Caco-2 (cell line): ENCODE results near the gene CLPTM1. TPM values are rescaled to one million over a fixed set of nuclear protein-coding genes. Genes with fewer than 3 reads are reported as not detected.

Experiments
- BruUV-seq: library from RNA; stranded (reverse); fragments of 400-500 nt; replicated peaks from 2 replicates; lab custom pipeline; 2021; lab: Mats Ljungman, UMichigan
- CTCF ChIA-PET: fragments of 300-600 bp; sonication (Branson Sonifier 250); formaldehyde crosslinking; loops from one replicate; lab custom pipeline; 2022; ENCODE audit warnings: antibody characterized with exemption; lab: Charles Lee
- POLR2A ChIA-PET: fragments of 300-600 bp; sonication (Branson Sonifier 250); formaldehyde crosslinking; loops from one replicate; lab custom pipeline; 2022; ENCODE audit warnings: antibody characterized with exemption; lab: Charles Lee
- DNase-seq, 2 experiments: peaks; one replicate each; pipeline versions ENCODE4 v3.0.0 to v3.0.0-alpha.2; 2020 to 2022
- H3K27me3 ChIP-seq: replicated peaks from 2 replicates; pipeline ENCODE4 v1.6.0; 2011; ENCODE audit warnings: low read length; ENCODE audit not compliant: control insufficient read depth, insufficient read depth
- H3K36me3 ChIP-seq: 2 replicates; pipeline ENCODE4 v1.5.1; 2011; ENCODE audit warnings: low read length; ENCODE audit not compliant: control insufficient read depth, insufficient read depth
- H3K4me1 ChIP-seq: fragments of 250-450 bp; sonication (Bioruptor Pico); 2 replicates; pipeline ENCODE4 v1.5.1; 2020; ENCODE audit warnings: mild to moderate bottlenecking
- H3K4me3 ChIP-seq: 2 replicates; pipeline ENCODE4 v1.5.1; 2011; ENCODE audit warnings: low read depth, mild to moderate bottlenecking, control low read depth, low read length
- H3K9me3 ChIP-seq: fragments of 250-450 bp; sonication (Bioruptor Pico); 2 replicates; pipeline ENCODE4 v1.5.1; 2020; ENCODE audit warnings: mild to moderate bottlenecking, moderate library complexity
- H3K27ac Mint-ChIP-seq: one replicate; pipeline ENCODE4 v1.8.0; 2022; ENCODE audit warnings: mixed read lengths; ENCODE audit not compliant: unreplicated experiment
- H3K27me3 Mint-ChIP-seq: one replicate; pipeline ENCODE4 v1.8.0; 2022; ENCODE audit warnings: mixed read lengths; ENCODE audit not compliant: insufficient read depth, unreplicated experiment
- H3K36me3 Mint-ChIP-seq: one replicate; pipeline ENCODE4 v1.8.0; 2022; ENCODE audit warnings: mild to moderate bottlenecking, mixed read lengths; ENCODE audit not compliant: insufficient read depth, unreplicated experiment
- H3K4me1 Mint-ChIP-seq: one replicate; pipeline ENCODE4 v1.8.0; 2022; ENCODE audit warnings: low read depth, mixed read lengths; ENCODE audit not compliant: unreplicated experiment
- H3K4me3 Mint-ChIP-seq: one replicate; pipeline ENCODE4 v1.8.0; 2022; ENCODE audit warnings: mild to moderate bottlenecking, moderate library complexity, mixed read lengths; ENCODE audit not compliant: unreplicated experiment
- H3K9me3 Mint-ChIP-seq: one replicate; pipeline ENCODE4 v1.8.0; 2022; ENCODE audit warnings: mixed read lengths; ENCODE audit not compliant: unreplicated experiment
- intact Hi-C: fragments of 100-400 bp; cut with micrococcal nuclease; formaldehyde crosslinking; loops from one replicate; pipeline ENCODE4 v1.10.0; 2022; ENCODE audit not compliant: unreplicated experiment
- total RNA-seq: library from RNA; stranded (reverse); gene quantifications from 2 replicates; pipeline ENCODE4 v1.2.3, GENCODE V29; 2022
- TF ChIP-seq, protein P1 (sequence below), 2 experiments: fragments of 200-600 bp in 1 of 2; IDR thresholded peaks; 1 replicate in 1 of 2; 2 replicates in 1 of 2; pipeline versions ENCODE4 v1.5.1 to v1.8.0; 2011 to 2022; ENCODE audit warnings: antibody characterized with exemption in 1 of 2, control low read depth in 1 of 2, inconsistent platforms in 1 of 2, low read depth in 1 of 2, low read length in 1 of 2, mild to moderate bottlenecking in 1 of 2, moderate library complexity in 1 of 2; ENCODE audit not compliant: insufficient read depth in 1 of 2, severe bottlenecking in 1 of 2, unreplicated experiment in 1 of 2

CLPTM1 gene
- total RNA-seq, 1 experiment from 2014 or later: 144 TPM

DNA sequence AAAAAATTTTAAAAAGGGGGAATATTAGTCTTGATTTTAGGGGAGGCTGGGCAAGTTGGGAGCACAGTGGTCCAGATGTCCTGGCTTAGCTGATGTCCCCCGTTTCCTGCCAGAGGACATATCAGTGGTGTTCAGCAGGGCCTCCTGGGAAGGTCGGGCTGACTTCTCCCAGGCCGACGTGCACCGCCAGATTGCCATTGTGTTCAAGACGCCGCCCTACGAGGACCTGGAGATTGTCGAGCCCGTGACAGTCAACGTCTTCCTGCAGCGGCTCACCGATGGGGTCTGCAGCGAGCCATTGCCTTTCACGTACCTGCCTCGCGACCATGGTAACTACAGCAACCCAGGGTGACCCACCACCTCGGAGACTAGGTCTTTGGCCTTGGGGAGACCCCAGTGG lies 77.2 kb downstream of the CLPTM1 start:
- Mint-ChIP-seq H3K36me3 (peaks cover 24% of the 10 kb centered on the region), H3K27ac (no peak overlapping the region)
- no TSS peak for BruUV-seq

DNA sequence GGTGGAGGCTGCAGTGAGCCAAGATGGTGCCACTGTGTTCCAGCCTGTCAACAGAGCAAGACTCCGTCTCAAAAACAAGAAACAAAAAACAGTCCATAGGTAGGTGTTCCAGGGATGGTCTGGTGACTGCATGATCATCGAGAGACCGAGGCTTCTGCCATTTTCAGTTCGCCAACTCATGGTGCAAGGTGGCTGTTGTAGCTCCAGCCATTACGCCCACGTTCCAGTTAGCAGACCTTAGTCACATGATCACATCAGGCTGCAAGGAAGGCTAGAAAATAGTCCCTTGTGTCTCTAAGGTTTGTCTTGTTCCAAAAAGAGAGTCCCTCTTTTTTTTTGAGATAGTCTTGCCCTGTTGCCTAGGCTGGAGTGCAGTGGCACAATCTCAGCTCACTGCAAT lies 80.6 kb downstream of the CLPTM1 start:
- Mint-ChIP-seq H3K27me3 (no peaks in the 10 kb centered on the region), H3K36me3 (peaks cover 22% of the 10 kb centered on the region), H3K27ac (no peak overlapping the region), H3K4me1 (peaks cover 9% of the 10 kb centered on the region), H3K9me3 (no peaks in the 10 kb centered on the region), H3K4me3 (no peak overlapping the region)
- Histone ChIP-seq H3K27me3 (no peaks in the 10 kb centered on the region), H3K36me3 (peaks cover 6% of the 10 kb centered on the region), H3K4me1 (peaks cover 7% of the 10 kb centered on the region; the same call in 1 of the 2 replicates), H3K9me3 (no peaks in the 10 kb centered on the region), H3K4me3 (no peak overlapping the region)
- CTCF ChIA-PET: no interaction called here
- TF ChIP-seq, protein P1, sequence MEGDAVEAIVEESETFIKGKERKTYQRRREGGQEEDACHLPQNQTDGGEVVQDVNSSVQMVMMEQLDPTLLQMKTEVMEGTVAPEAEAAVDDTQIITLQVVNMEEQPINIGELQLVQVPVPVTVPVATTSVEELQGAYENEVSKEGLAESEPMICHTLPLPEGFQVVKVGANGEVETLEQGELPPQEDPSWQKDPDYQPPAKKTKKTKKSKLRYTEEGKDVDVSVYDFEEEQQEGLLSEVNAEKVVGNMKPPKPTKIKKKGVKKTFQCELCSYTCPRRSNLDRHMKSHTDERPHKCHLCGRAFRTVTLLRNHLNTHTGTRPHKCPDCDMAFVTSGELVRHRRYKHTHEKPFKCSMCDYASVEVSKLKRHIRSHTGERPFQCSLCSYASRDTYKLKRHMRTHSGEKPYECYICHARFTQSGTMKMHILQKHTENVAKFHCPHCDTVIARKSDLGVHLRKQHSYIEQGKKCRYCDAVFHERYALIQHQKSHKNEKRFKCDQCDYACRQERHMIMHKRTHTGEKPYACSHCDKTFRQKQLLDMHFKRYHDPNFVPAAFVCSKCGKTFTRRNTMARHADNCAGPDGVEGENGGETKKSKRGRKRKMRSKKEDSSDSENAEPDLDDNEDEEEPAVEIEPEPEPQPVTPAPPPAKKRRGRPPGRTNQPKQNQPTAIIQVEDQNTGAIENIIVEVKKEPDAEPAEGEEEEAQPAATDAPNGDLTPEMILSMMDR (IDR thresholded peaks at IDR 0.05; ENCODE audit: insufficient read depth in 1 of 2, low read depth in 1 of 2, low read length in 1 of 2, severe bottlenecking in 1 of 2, unreplicated experiment in 1 of 2): no peak
- BruUV-seq: no TSS peak
- DNase-seq: no peak
- POLR2A ChIA-PET: no interaction called here
- intact Hi-C loops: no loop called here

More for the DNA sequence above, 77.2 kb downstream of the CLPTM1 start:
- no peak overlapping the region for H3K4me3 Mint-ChIP-seq
- TF ChIP-seq, protein P1 (IDR thresholded peaks at IDR 0.05; ENCODE audit: insufficient read depth in 1 of 2, low read depth in 1 of 2, low read length in 1 of 2, severe bottlenecking in 1 of 2, unreplicated experiment in 1 of 2): no peak
- Histone ChIP-seq H3K4me1 (no peaks in the 10 kb centered on the region), H3K27me3 (no peaks in the 10 kb centered on the region), H3K9me3 (no peaks in the 10 kb centered on the region), H3K4me3 (no peak overlapping the region), H3K36me3 (no peaks in the 10 kb centered on the region; the same call in 1 of the 2 replicates)
- no peaks in the 10 kb centered on the region for H3K27me3 Mint-ChIP-seq
- POLR2A ChIA-PET: no interaction called here
- CTCF ChIA-PET: no interaction called here
- no peaks in the 10 kb centered on the region for H3K9me3 Mint-ChIP-seq
- intact Hi-C loops: no loop called here
- no peaks in the 10 kb centered on the region for H3K4me1 Mint-ChIP-seq
- DNase-seq: no peak

DNA sequence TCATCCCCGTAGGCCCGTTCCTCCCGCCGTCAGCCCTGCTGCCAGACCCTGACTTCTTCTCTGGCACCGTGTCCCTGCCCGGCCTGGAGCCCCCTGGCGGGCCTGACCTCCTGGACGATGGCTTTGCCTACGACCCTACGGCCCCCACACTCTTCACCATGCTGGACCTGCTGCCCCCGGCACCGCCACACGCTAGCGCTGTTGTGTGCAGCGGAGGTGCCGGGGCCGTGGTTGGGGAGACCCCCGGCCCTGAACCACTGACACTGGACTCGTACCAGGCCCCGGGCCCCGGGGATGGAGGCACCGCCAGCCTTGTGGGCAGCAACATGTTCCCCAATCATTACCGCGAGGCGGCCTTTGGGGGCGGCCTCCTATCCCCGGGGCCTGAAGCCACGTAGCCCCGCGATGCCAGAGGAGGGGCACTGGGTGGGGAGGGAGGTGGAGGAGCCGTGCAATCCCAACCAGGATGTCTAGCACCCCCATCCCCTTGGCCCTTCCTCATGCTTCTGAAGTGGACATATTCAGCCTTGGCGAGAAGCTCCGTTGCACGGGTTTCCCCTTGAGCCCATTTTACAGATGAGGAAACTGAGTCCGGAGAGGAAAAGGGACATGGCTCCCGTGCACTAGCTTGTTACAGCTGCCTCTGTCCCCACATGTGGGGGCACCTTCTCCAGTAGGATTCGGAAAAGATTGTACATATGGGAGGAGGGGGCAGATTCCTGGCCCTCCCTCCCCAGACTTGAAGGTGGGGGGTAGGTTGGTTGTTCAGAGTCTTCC lies 82.4 kb downstream of the CLPTM1 start:
- BruUV-seq: no TSS peak
- Mint-ChIP-seq H3K9me3 (no peaks in the 10 kb centered on the region), H3K4me1 (peaks cover 9% of the 10 kb centered on the region), H3K36me3 (peaks cover 33% of the 10 kb centered on the region), H3K27me3 (no peaks in the 10 kb centered on the region), H3K4me3 (peak overlapping the region; percentile 87), H3K27ac (no peak overlapping the region)
- POLR2A ChIA-PET: no interaction called here
- Histone ChIP-seq H3K36me3 (peaks cover 6% of the 10 kb centered on the region), H3K9me3 (no peaks in the 10 kb centered on the region), H3K4me1 (peaks cover 7% of the 10 kb centered on the region; the same call in 1 of the 2 replicates), H3K27me3 (no peaks in the 10 kb centered on the region), H3K4me3 (no peak overlapping the region)
- DNase-seq: no peak
- CTCF ChIA-PET: interaction anchor here (0.6 kb wide), 1 partner anchor 149 kb away, joined by 3 read pairs; no protein-coding TSS in a partner anchor
- TF ChIP-seq, protein P1 (IDR thresholded peaks at IDR 0.05; ENCODE audit: insufficient read depth in 1 of 2, low read depth in 1 of 2, low read length in 1 of 2, severe bottlenecking in 1 of 2, unreplicated experiment in 1 of 2): no peak
- intact Hi-C loops: loop anchor here (2.0 kb wide), 1 partner anchor 37 kb away; the partner anchor contains the start of gene RELB
